Measurements from ENCODE around the gene FAM171A1.

GRCh38 chr10:15263657-15264323 lies 107.3 kb downstream of the FAM171A1 start:
- TF ChIP-seq POLR2A (IDR thresholded peaks at IDR 0.05; ENCODE audit: low read depth, low read length) (no peak), POLR2AphosphoS5 (IDR thresholded peaks at IDR 0.05; ENCODE audit: low read depth, low read length) (no peak)

Data from GM12892 (cell line).